ENCODE results near the gene LRPAP1.

GRCh38 chr4:3472411-3473141, 59.6 kb downstream of the LRPAP1 start:
- TF ChIP-seq CTCF (IDR thresholded peaks at IDR 0.05) (no peak), POLR2AphosphoS5 (IDR thresholded peaks at IDR 0.05; ENCODE audit: insufficient read depth in 1 of 2, low read depth in 1 of 2) (no peak)

Measured in vagina (tissue), 2 donors.